ENCODE measurements around the gene IL3.

Gene IL3

GRCh38 chr5:132024789-132025402 lies 35.6 kb upstream of the IL3 start:
- in situ Hi-C loops (cut with MboI; ENCODE audit: low sequenced_read_pairs), result loop anchor here (25.0 kb wide), 1 partner anchor 213 kb away; no protein-coding TSS in a partner anchor

DNA sequence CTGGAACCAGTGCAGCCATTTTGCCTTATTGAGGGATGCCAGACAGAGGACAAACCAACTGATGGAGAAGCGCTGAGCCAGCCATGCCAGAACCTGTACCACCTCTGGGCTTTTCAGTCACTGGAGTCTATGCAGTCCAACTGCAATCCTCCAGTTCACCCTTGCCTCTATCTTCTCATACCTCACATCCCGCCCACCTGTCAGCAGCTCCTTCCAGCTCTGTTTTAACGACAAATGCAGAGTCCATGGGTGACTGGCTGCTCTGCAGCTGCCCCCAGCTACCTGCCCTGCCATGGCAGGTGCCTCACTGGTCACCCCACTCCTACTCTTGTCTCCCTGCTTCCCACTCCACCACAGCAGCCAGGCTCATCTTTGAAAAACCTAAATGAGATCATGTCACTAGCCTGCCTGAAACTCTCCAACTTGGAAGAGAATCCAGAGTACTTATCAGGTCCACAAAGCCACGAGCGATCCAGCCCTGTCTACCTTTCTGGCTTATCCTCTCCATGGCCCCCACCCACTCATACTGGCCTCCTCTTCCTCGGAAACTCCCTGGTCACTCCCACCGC lies 35.0 kb upstream of the IL3 start:
- in situ Hi-C loops (cut with MboI; ENCODE audit: low sequenced_read_pairs), result no loop called here

DNA sequence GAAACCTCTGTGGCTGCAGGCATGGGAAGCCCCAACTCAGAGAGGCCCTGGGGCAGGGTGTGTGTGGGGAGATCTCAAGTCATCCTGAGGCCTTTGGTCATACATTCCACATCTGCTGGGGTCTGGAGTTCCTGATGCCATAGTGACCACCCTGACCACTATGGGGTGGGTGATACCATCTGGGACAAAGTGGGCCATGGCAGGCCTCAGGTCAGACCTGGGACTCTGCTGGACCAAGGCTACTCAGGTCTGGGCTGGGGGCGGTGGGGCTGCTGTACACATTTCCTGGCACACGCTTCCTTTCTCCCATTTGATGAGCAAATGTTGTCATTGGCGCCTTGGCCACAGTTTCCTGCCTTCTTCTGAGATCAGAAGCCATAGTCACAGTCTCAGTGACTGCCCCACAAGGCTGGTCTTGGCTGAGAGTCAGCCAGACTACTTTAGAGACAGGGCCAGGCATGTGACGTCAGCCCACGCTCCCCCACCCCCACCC lies 33.9 kb upstream of the IL3 start:
- in situ Hi-C loops (cut with MboI; ENCODE audit: low sequenced_read_pairs), result no loop called here

GRCh38 chr5:132027027-132027426 lies 33.4 kb upstream of the IL3 start:
- in situ Hi-C loops (cut with MboI; ENCODE audit: low sequenced_read_pairs), result no loop called here

DNA sequence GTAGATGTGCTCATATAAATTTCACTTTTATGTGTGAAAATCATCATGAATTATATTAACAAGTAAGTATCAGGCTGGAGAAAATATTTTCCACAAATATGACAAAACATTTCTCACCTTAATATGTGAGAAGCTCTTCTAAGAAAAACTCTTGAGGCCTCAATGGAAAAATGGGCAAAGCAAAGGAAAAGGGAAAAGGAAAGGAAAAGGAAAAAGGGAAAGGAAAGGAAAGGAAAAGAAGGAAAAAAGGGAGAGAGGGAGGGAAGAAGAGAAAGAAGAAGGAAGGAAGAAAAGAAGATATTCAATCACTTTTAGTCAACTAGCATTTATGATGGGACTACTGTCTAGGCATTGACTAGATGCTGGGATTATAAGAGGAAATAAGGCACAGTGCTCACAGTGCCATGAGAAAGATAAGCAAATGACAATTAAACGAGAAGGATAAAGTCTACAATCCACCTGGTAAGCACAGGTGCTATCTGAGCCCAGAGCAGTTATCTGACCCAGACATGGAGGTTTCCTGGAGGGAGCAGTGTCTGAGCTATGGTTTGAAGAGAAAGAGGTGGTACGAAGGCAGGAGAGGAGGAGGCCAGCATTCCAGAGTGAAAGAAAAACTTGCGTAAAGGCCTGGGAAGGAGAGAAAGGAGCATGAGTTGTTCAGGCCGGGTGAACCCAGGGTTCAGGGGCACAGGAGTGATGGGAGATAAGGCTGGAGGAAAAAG lies 30.7 kb upstream of the IL3 start:
- in situ Hi-C loops (cut with MboI; ENCODE audit: low sequenced_read_pairs), result no loop called here

GRCh38 chr5:132030610-132031009 lies 29.8 kb upstream of the IL3 start:
- in situ Hi-C loops (cut with MboI; ENCODE audit: low sequenced_read_pairs), result no loop called here

GRCh38 chr5:132032196-132032595 lies 28.3 kb upstream of the IL3 start:
- in situ Hi-C loops (cut with MboI; ENCODE audit: low sequenced_read_pairs), result no loop called here

DNA sequence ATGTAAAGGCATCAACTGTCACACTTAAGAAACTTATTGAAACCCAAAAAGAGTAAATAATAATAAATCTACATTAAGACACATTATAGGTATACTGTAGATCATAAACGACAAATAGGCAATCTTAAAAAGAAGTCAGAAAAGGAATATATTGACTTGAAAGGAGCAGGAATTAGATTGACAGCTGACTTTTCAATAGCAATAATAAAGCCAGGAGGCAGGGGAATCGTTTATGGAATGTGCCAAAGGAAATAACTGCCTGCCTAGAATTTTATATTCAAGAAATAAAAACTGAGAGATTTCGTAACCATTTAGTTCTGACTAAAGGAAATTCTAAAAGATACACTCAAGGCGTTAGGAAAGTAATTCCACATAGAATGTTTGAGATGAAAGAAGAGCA lies 27.3 kb upstream of the IL3 start:
- in situ Hi-C loops (cut with MboI; ENCODE audit: low sequenced_read_pairs), result no loop called here

GRCh38 chr5:132037353-132037752 lies 23.1 kb upstream of the IL3 start:
- in situ Hi-C loops (cut with MboI; ENCODE audit: low sequenced_read_pairs), result no loop called here

GRCh38 chr5:132044207-132044606 lies 16.2 kb upstream of the IL3 start:
- in situ Hi-C loops (cut with MboI; ENCODE audit: low sequenced_read_pairs), result no loop called here

GRCh38 chr5:132046880-132047299 lies 13.6 kb upstream of the IL3 start:
- in situ Hi-C loops (cut with MboI; ENCODE audit: low sequenced_read_pairs), result no loop called here

DNA sequence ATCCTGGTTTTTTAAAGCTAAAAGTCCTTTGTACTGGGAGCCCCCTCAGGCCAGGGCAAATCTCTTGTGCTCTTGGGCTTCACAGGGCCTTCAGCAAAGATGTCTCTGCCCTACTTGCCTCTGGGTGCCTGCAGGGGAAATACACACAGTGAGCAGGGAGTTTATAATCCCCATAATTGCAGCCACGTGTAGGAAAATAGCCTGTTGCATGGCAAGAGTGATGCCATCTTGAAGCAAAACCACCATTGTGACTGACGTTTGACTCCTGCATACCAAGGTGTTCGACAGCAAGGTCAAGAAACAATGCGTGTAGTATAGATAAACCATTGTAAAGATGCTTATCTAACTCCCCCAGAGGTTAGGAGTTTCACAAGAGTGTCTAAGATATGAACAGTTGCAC lies 11.4 kb upstream of the IL3 start:
- in situ Hi-C loops (cut with MboI; ENCODE audit: low sequenced_read_pairs), result no loop called here

GRCh38 chr5:132049559-132049958 lies 10.9 kb upstream of the IL3 start:
- in situ Hi-C loops (cut with MboI; ENCODE audit: low sequenced_read_pairs), result no loop called here

DNA sequence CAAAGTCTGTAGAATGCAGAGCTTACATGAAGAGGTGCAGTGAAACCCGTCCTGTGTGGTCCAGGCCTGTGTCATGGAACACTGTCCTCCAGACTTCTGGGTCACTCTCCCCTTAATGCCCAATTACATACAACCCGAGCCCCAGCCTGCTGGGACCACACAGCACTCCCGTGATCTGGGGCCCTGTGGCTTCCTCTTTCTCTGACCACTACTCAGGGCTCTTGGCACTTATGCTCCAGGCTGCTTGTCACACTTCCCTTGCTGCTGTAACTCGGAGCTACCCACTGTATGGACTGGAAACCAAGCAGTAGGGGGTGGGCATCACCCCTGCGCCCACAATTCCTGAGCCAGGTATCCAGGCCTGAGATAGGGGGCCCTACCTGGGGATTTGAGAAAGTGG lies 10.3 kb upstream of the IL3 start:
- in situ Hi-C loops (cut with MboI; ENCODE audit: low sequenced_read_pairs), result loop anchor here (25.0 kb wide), 1 partner anchor 137 kb away; no protein-coding TSS in a partner anchor

DNA sequence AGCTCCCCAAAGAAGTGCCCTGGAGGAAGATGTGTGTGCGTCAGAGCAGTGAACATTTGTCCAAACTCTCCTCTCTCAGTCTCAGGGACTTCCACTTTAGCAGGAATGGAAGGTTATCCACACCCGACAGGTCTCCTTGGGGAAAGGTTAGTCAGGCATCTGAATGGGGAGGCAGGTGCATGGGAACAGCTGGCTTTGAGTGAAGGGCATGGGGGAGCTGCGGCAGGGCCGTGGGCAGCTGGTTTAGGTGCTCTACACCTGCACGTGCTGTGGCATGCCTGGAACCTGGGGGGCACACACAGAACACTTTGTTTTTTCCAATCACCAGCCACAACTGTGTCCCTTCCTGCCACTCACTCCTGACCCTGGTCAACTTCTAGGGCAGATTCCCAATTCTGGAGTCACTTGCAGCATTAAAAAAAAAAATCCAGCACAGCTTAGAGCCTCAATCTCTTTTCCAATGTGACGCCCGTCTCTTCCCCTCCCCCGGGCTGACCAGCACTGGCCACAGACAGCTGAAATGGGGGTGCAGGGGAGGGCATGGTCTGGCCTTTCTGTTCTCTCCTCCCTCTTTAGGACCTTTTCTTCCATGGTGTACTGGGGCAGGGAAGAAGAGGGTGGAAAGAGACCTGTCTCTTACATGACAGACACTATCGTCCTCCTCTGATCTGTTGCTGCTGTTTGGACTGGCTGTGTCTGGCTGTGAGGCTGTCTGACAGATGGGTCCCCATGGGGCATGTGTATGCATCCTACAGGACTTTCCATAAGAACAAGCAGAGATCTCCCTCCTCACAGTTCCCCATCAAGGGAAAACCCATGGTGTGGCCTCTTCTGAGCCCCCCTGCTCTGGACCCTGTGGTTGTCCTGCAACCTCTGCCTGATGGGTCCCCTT lies 9.5 kb upstream of the IL3 start:
- in situ Hi-C loops (cut with MboI; ENCODE audit: low sequenced_read_pairs), result loop anchor here (25.0 kb wide), 1 partner anchor 136 kb away; no protein-coding TSS in a partner anchor

GRCh38 chr5:132052520-132052919 lies 7.9 kb upstream of the IL3 start:
- in situ Hi-C loops (cut with MboI; ENCODE audit: low sequenced_read_pairs), result loop anchor here (25.0 kb wide), 1 partner anchor 135 kb away; no protein-coding TSS in a partner anchor

- in situ Hi-C loops (cut with MboI; ENCODE audit: low sequenced_read_pairs), result loop anchor here (25.0 kb wide), 1 partner anchor 134 kb away; no protein-coding TSS in a partner anchor
Observed at GRCh38 chr5:132053483-132053882, 7.0 kb upstream of the IL3 start.

DNA sequence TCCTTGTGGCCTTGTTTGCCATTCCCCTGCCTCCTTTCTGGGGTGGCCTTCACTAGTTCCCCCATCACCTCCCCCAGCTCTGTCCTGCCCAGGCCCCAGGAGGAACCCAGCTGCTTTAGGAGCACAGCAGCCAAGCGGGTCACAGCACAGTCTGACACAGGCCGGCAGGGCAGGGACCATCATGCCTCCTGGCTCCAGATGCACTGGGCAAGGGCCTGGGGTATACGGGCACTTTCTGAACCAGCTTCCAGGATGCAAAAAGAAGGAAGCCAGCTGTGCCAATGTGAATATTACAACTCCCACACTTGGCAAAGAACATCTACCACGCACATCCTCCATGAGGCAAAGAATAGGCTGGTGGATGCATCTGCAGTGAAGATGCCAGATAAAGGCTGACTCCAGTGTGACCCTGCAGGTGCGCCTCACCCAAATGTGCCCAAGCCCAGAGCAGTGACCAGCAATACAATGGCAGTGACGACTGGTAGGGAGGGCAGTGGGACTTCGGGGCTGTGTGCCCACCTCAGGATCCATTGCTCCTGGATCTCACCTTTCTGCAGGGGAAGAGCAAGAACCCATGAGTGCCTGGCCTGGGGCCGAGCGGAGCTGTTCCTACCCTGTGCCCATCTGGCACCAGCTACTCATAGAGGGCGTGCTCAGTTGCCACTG lies 6.3 kb upstream of the IL3 start:
- in situ Hi-C loops (cut with MboI; ENCODE audit: low sequenced_read_pairs), result loop anchor here (25.0 kb wide), 1 partner anchor 133 kb away; no protein-coding TSS in a partner anchor

- in situ Hi-C loops (cut with MboI; ENCODE audit: low sequenced_read_pairs), result loop anchor here (25.0 kb wide), 1 partner anchor 132 kb away; no protein-coding TSS in a partner anchor
Observed at GRCh38 chr5:132054697-132055440, 5.6 kb upstream of the IL3 start.
